Peyer's patch (tissue), 4 donors: ENCODE data around the gene ARF3. TPM values are rescaled to one million over a fixed set of nuclear protein-coding genes. Genes with fewer than 3 reads are reported as not detected.

ENCODE experiments used
- DNase-seq, 3 donors: peaks; one replicate each; pipeline ENCODE4 v3.0.0-alpha.2; 2017 to 2019
- H3K27ac ChIP-seq, 4 donors: fragments of 200-600 bp; sonication (generic); one replicate each; pipeline ENCODE4 v1.5.1; 2016 to 2019
- H3K27me3 ChIP-seq, 2 donors: fragments of 200-600 bp; sonication (generic); one replicate each; pipeline ENCODE4 v1.5.1; 2019
- H3K36me3 ChIP-seq, 3 donors: fragments of 200-600 bp; sonication (generic); one replicate each; pipeline ENCODE4 v1.5.1; 2016 to 2019
- H3K4me1 ChIP-seq, 4 donors: fragments of 200-600 bp; sonication (generic); one replicate each; pipeline ENCODE4 v1.5.1; 2016 to 2019
- H3K4me3 ChIP-seq, 4 donors: fragments of 200-600 bp; sonication (generic); 1 replicate in 3 of 4; 2 replicates in 1 of 4; pipeline ENCODE4 v1.5.1; 2016 to 2019; ENCODE audit warnings: mild to moderate bottlenecking in 1 of 4
- H3K9me3 ChIP-seq, 4 donors: fragments of 200-600 bp; sonication (generic); one replicate each; pipeline ENCODE4 v1.5.1; 2016 to 2019; ENCODE audit warnings: mild to moderate bottlenecking in 1 of 4
- CTCF ChIP-seq, 6 experiments: fragments of 450-650 bp in 4 of 6; fragments of 200-600 bp in 2 of 6; sonication (generic) in 1 of 6; IDR thresholded peaks; one replicate each; pipeline ENCODE4 v1.5.1; 2017 to 2019; ENCODE audit warnings: antibody characterized with exemption in 6 of 6, mild to moderate bottlenecking in 3 of 6, moderate library complexity in 1 of 6
- POLR2A ChIP-seq, 2 donors: fragments of 450-650 bp; IDR thresholded peaks; one replicate each; pipeline ENCODE4 v1.5.1; 2017; ENCODE audit warnings: antibody characterized with exemption in 2 of 2, mild to moderate bottlenecking in 2 of 2, moderate library complexity in 2 of 2
- total RNA-seq, 4 donors: library from RNA; depleted of rRNA; stranded (reverse); fragments of >200 nt; gene quantifications; one replicate each; pipeline ENCODE4 v1.1.0, GENCODE V29; 2016

ARF3 gene
- total RNA-seq, 4 donors from 2014 or later: 49.3 to 217 (median 63.5) TPM

GRCh38 chr12:48997719-48998496 is 40.6 kb upstream of the ARF3 start:
- H3K36me3 ChIP-seq: peaks cover 0 to 19% (median 0%) of the 10 kb centered on the region in 3 donors
- TF ChIP-seq POLR2A (IDR thresholded peaks at IDR 0.05): no peak
- TF ChIP-seq CTCF (IDR thresholded peaks at IDR 0.05): no peak
- peak in 2 of 3 donors; percentile 66 to 78 for DNase-seq
- H3K27me3 ChIP-seq: peaks cover 0 to 26% of the 10 kb centered on the region in 2 donors
- H3K4me1 ChIP-seq: peaks cover 0 to 43% (median 33%) of the 10 kb centered on the region in 4 donors
- H3K9me3 ChIP-seq: no peaks in the 10 kb centered on the region
- H3K27ac ChIP-seq: peak overlapping the region in 1 of 4 donors; percentile 49
- peak overlapping the region; percentile 40 to 64 (median 54) for H3K4me3 ChIP-seq

- Histone ChIP-seq H3K4me3 (peak overlapping the region; percentile 46 to 64 (median 54)), H3K36me3 (peaks cover 0 to 11% (median 0%) of the 10 kb centered on the region in 3 donors), H3K4me1 (peaks cover 0 to 43% (median 33%) of the 10 kb centered on the region in 4 donors), H3K9me3 (no peaks in the 10 kb centered on the region), H3K27me3 (peaks cover 0 to 26% of the 10 kb centered on the region in 2 donors), H3K27ac (peak overlapping the region in 1 of 4 donors; percentile 49)
- peak; percentile 75 to 90 (median 85) for DNase-seq
- peak; percentile 28 to 75 (median 68) for TF ChIP-seq CTCF (IDR thresholded peaks at IDR 0.05)
- TF ChIP-seq POLR2A (IDR thresholded peaks at IDR 0.05): no peak
Observed at GRCh38 chr12:48996794-48997718, 39.8 kb upstream of the ARF3 start.

GRCh38 chr12:48995086-48995879 is 38.0 kb upstream of the ARF3 start:
- DNase-seq: peak; percentile 66 to 89 (median 86)
- H3K27me3 ChIP-seq: peaks cover 0 to 26% of the 10 kb centered on the region in 2 donors
- H3K4me3 ChIP-seq: peak overlapping the region in 3 of 4 donors; percentile 1 to 26 (median 18)
- TF ChIP-seq CTCF (IDR thresholded peaks at IDR 0.05): peak; percentile 62 to 82 (median 78)
- TF ChIP-seq POLR2A (IDR thresholded peaks at IDR 0.05): no peak
- H3K9me3 ChIP-seq: no peaks in the 10 kb centered on the region
- H3K4me1 ChIP-seq: peaks cover 0 to 42% (median 33%) of the 10 kb centered on the region in 4 donors
- no peak overlapping the region for H3K27ac ChIP-seq
- H3K36me3 ChIP-seq: no peaks in the 10 kb centered on the region

GRCh38 chr12:48994224-48995085 is 37.2 kb upstream of the ARF3 start:
- H3K27ac ChIP-seq: no peak overlapping the region
- no peak overlapping the region for H3K4me3 ChIP-seq

More at GRCh38 chr12:48994224-48995085, 37.2 kb upstream of the ARF3 start:
- Histone ChIP-seq H3K9me3 (no peaks in the 10 kb centered on the region), H3K4me1 (peaks cover 0 to 34% (median 27%) of the 10 kb centered on the region in 4 donors), H3K36me3 (no peaks in the 10 kb centered on the region), H3K27me3 (peaks cover 0 to 23% of the 10 kb centered on the region in 2 donors)
- no peak for DNase-seq
- TF ChIP-seq POLR2A (IDR thresholded peaks at IDR 0.05) (no peak), CTCF (IDR thresholded peaks at IDR 0.05) (no peak)
